Skeletal muscle tissue (tissue), 4 donors: ENCODE data around the gene CD200R1. TPM values are rescaled to one million over a fixed set of nuclear protein-coding genes. Genes with fewer than 3 reads are reported as not detected.

Source experiments
- H3K27ac ChIP-seq: one replicate; pipeline ENCODE4 v1.7.0; 2013; ENCODE audit warnings: mild to moderate bottlenecking, low read depth, low read length, inconsistent platforms
- H3K27me3 ChIP-seq, 3 donors: one replicate each; pipeline ENCODE4 v1.7.0; 2013; ENCODE audit warnings: low read length in 3 of 3; ENCODE audit not compliant: control insufficient read depth in 3 of 3, insufficient read depth in 3 of 3
- H3K36me3 ChIP-seq, 3 donors: one replicate each; pipeline ENCODE4 v1.7.0; 2013; ENCODE audit warnings: low read length in 3 of 3; ENCODE audit not compliant: control insufficient read depth in 3 of 3, insufficient read depth in 3 of 3
- H3K4me1 ChIP-seq, 3 donors: one replicate each; pipeline ENCODE4 v1.7.0; 2013; ENCODE audit warnings: low read length in 3 of 3, mild to moderate bottlenecking in 3 of 3; ENCODE audit not compliant: control insufficient read depth in 3 of 3, insufficient read depth in 3 of 3
- H3K4me3 ChIP-seq, 3 donors: one replicate each; pipeline ENCODE4 v1.7.0; 2013; ENCODE audit warnings: low read length in 3 of 3
- H3K9ac ChIP-seq, 3 donors: one replicate each; pipeline ENCODE4 v1.7.0; 2013; ENCODE audit warnings: low read length in 3 of 3, mild to moderate bottlenecking in 3 of 3, moderate library complexity in 2 of 3, low read depth in 1 of 3
- H3K9me3 ChIP-seq, 3 donors: one replicate each; pipeline ENCODE4 v1.7.0; 2013; ENCODE audit warnings: low read length in 3 of 3; ENCODE audit not compliant: control insufficient read depth in 3 of 3
- total RNA-seq: library from RNA; depleted of rRNA; stranded (reverse); fragments of >200 nt; gene quantifications from one replicate; pipeline ENCODE4 v1.2.3, GENCODE V29; 2014
- donor health status: Osteomylitis.

Gene CD200R1, protein sequence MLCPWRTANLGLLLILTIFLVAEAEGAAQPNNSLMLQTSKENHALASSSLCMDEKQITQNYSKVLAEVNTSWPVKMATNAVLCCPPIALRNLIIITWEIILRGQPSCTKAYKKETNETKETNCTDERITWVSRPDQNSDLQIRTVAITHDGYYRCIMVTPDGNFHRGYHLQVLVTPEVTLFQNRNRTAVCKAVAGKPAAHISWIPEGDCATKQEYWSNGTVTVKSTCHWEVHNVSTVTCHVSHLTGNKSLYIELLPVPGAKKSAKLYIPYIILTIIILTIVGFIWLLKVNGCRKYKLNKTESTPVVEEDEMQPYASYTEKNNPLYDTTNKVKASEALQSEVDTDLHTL
- 5.7 TPM for total RNA-seq

DNA sequence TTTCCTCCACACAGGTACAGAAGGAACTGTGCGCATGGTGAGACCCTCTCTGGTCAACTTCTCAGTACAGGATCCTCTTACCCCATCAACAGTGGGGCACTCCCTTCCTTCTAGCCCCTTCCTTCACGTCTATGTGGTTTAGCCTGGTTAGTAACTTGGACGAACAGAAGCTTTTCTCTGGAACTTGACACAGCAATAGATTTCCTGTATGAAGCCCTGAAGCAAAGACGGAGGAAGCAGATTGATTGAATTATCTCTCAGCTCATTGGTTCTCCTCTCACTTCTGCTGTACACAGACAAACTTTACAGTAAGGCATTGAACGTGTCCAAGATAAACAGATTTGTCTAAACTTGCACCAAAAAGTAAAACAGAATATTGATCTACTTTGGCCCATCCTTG is at the start of gene CD200R1:
Gene CD200R1 (minus strand): TSS at position 210 of the 400 bp plus-strand sequence. CDS start 246 bp downstream, outside the sequence.
- H3K4me3 ChIP-seq, result peak within 1 kb of the TSS in 2 of 3 donors; percentile 27 to 41
- H3K36me3 ChIP-seq, result no peaks in the 10 kb centered on the region
- no peaks in the 10 kb centered on the region for H3K9me3 ChIP-seq
- no peaks in the 10 kb centered on the region for H3K4me1 ChIP-seq
- no peak within 1 kb of the TSS for H3K27ac ChIP-seq
- H3K9ac ChIP-seq, result peak within 1 kb of the TSS in 1 of 3 donors; percentile 10
- no peaks in the 10 kb centered on the region for H3K27me3 ChIP-seq

DNA sequence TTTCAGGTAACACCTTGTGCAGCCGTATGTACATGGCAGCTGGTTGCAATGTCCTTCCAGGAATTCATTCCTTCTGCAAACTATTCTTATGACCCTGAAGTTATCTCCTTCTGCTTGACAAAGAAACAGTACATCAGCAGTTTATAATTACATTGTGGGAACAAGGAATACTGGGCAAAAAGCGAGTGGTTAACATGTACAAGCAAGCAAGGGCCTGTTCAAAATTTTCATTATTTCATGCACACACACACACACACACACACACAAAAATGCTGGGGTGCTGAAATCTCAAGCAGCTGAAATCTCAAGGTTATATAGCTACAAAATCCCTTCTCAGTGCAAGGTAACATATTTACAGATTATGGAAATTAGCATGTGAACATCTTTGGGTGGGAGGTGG is 46.6 kb upstream of the CD200R1 start:
- no peaks in the 10 kb centered on the region for H3K9me3 ChIP-seq
- peaks cover 13 to 24% (median 18%) of the 10 kb centered on the region in 3 donors for H3K4me1 ChIP-seq
- no peaks in the 10 kb centered on the region for H3K27me3 ChIP-seq
- no peak overlapping the region for H3K27ac ChIP-seq
- H3K9ac ChIP-seq, result no peak overlapping the region
- H3K36me3 ChIP-seq, result peaks cover 0 to 5% (median 3%) of the 10 kb centered on the region in 3 donors
- H3K4me3 ChIP-seq, result no peak overlapping the region

DNA sequence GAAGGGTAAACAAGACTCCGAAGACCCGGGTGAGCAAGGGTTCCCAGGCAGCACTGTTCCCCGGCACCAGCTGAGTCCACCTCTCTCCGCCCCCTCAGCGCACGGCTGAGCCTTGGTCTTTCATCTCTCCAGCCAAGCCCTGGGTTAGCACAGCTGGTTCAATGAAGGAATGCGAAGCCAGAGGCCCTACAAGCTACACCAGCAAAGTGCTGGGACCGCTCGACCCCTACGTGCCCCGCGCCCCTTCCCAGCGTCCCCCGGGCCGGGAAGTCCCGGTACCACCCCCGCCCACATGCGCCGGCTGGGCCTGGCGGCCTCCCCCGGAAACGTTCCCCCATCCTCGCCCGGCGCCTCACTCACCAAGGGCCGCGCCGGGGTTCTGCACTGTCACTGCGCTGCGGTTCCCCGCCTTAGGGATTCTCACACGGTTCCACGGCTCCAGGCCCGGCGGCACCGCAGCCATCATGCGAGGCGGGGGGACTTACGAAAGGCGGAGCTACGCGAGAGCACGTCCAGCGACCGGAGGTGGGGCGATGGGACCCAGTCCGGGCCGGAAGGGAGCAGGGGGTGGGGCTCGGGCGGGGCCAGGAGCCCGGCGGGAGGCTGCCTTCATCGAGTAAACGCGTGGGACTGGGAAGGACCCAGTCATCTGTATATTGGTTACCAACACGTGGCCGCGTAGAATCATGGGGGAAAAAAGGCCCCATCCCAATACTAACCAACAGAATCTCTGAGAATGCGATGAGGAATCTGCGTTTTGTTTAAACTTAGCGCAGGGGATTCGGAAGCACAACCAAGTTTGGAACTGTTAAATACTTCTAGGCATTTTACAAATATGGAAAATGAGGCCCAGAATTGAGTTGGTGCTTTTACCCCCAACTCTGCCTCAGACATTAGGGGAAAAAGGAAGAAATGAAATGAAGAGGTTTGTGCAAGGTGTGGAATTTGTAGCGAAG is 44.6 kb upstream of the CD200R1 start:
- peak overlapping the region; percentile 92 for H3K27ac ChIP-seq
- no peaks in the 10 kb centered on the region for H3K27me3 ChIP-seq
- peak overlapping the region; percentile 82 to 84 (median 83) for H3K4me3 ChIP-seq
- H3K4me1 ChIP-seq, result peaks cover 13 to 24% (median 18%) of the 10 kb centered on the region in 3 donors
- H3K36me3 ChIP-seq, result peaks cover 0 to 9% (median 8%) of the 10 kb centered on the region in 3 donors
- no peaks in the 10 kb centered on the region for H3K9me3 ChIP-seq
- H3K9ac ChIP-seq, result peak overlapping the region; percentile 89 to 94 (median 93)

DNA sequence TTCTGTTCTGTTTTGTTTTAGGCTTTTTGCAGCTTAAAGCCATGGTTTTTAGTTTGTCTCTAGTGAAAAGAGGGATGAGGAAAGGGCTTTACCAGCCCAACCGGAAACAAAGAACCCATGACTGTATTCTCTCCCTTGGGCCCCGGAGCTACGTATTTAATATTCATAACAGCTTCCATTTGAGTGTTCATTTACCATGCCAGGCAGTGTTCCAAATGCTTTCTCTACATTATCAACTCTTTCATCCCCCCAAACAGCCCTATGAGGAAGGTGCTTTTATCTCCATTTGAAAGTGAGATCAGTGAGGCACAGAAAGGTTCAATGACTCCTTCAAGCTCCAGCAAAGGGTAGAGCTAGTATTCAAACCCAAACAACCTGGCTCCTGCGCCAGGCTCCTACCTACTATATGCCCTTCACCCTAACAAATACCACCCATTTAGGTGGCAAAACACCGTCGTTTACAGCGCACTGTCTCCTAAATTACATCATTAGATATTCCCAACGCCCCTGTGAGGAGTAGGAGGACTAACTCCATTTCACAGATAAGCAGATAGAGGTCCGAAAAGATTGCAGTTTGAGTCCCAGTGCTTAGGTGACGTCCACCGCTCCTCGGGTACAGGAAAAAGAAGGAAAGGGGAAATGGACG is 43.8 kb upstream of the CD200R1 start:
- Histone ChIP-seq H3K4me1 (peaks cover 13 to 24% (median 18%) of the 10 kb centered on the region in 3 donors), H3K9ac (peak overlapping the region; percentile 89 to 94 (median 93)), H3K27ac (peak overlapping the region; percentile 92), H3K27me3 (no peaks in the 10 kb centered on the region), H3K36me3 (peaks cover 0 to 9% (median 8%) of the 10 kb centered on the region in 3 donors), H3K4me3 (peak overlapping the region; percentile 82 to 84 (median 83)), H3K9me3 (no peaks in the 10 kb centered on the region)

DNA sequence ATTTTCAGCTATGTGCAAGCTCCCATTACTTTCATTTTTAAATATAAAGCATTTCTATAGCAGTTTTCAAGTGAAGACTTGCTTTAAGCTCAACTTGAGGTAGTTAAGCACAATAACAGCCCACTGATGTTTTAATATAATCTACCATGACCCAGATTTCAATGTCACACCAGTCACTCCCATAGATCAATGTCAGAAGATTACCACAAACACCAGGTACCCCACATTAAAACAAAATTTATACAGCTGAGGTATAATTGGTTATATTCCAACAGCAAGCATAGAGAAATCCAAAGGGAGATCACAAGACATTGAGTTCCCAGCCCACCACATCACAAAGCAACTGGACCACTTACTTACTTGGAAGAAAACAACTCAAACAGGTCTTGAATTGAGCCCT is 38.7 kb upstream of the CD200R1 start:
- Histone ChIP-seq H3K9ac (no peak overlapping the region), H3K27me3 (no peaks in the 10 kb centered on the region), H3K4me1 (peaks cover 9 to 10% (median 10%) of the 10 kb centered on the region in 3 donors), H3K27ac (no peak overlapping the region), H3K4me3 (no peak overlapping the region), H3K9me3 (no peaks in the 10 kb centered on the region), H3K36me3 (peaks cover 0 to 15% (median 9%) of the 10 kb centered on the region in 3 donors)

DNA sequence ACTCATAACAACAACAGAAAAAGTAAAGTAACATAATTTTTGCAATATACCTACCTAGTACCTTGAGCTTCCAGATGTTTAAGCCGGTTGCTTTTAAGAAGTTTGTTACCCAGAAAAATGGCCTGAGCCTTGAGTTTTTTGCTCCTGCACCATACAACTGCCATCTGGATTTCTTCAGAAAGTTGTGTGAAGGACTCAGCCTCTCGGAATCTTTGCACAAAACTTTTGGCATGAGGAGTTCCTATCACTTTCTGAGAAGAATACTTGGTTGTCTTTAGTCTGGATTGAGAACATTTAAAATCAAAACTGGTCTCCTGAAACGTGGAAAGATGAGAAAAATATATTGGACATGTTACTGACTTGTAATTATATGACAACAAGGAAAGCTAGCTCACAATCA is 33.2 kb upstream of the CD200R1 start:
- no peak overlapping the region for H3K27ac ChIP-seq
- no peak overlapping the region for H3K4me3 ChIP-seq
- H3K9ac ChIP-seq, result no peak overlapping the region
- H3K27me3 ChIP-seq, result no peaks in the 10 kb centered on the region
- H3K36me3 ChIP-seq, result peaks cover 10 to 44% (median 39%) of the 10 kb centered on the region in 3 donors
- no peaks in the 10 kb centered on the region for H3K9me3 ChIP-seq
- H3K4me1 ChIP-seq, result no peaks in the 10 kb centered on the region

DNA sequence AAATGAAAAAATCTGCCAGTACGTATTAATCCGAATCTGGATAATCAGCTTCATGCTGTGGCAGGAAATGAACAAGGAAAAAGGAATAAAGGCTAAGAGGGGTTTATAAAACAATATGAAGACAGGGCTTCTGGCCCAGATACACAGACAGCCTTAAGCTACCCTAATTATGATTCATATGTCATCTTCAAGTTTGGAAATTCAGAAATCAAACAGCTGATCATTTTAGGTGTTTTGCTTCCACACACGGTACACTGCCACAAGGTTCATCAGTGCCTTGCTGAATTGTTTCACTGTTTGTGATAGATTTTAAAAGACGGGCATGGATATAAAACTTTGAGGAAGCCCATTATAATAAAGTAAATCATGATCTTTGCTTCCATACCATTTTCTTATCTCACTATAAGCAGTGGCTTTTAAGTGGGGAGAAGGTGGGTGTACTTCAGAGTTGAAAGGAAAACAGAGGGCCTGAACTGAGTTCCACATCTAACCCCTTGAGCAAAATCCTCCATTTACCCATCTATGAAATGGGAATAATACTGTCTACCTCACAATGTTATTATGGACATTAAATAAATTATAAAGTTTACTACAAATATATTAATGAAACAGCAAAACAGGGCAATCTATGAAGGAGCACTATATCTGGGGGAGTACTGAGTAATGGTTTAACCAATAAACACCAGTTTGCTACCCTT is 31.6 kb upstream of the CD200R1 start:
- Histone ChIP-seq H3K4me3 (no peak overlapping the region), H3K27me3 (no peaks in the 10 kb centered on the region), H3K27ac (no peak overlapping the region), H3K36me3 (peaks cover 18 to 47% (median 46%) of the 10 kb centered on the region in 3 donors), H3K9ac (no peak overlapping the region), H3K9me3 (no peaks in the 10 kb centered on the region), H3K4me1 (no peaks in the 10 kb centered on the region)

DNA sequence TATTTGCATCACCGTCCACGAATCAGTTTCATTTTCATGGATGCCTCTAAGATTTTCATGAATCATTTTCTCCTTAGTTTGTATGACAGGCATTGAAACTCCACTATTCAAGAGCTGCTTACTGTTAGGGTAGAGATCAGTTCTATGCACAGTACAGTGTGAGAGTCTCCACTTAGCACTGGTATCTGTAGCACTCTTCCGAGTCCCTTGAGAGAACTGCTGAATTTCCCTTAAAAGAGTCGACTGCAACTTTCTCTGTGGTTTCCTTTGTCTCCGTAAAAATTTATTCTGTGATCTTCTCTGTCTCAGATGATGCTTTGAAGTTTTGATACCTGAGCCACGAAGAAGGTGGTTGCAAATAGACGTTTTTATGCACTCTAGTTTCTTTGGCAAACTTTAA is 30.7 kb upstream of the CD200R1 start:
- H3K4me1 ChIP-seq, result no peaks in the 10 kb centered on the region
- H3K9ac ChIP-seq, result no peak overlapping the region
- peaks cover 18 to 55% (median 54%) of the 10 kb centered on the region in 3 donors for H3K36me3 ChIP-seq
- no peak overlapping the region for H3K27ac ChIP-seq
- H3K9me3 ChIP-seq, result no peaks in the 10 kb centered on the region
- no peaks in the 10 kb centered on the region for H3K27me3 ChIP-seq
- no peak overlapping the region for H3K4me3 ChIP-seq

DNA sequence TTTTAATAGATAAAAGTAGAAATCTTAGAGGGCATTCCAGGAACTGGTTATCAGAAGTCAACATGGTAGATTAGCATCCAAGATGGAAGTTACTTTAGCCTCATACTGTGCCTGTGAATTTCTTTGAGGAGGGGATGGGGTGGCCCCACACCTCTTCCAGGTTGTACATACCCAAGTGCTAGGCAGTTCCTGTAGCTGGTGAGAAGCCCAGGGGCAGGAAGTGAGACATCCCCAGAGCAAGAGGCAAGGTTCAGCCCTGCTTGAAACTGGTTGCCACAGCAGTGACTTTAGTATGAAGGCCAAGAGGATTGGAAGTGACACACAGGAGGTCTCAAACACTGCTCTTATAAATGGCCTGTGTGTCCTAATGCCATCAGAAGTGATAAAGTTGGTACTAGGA is 27.8 kb upstream of the CD200R1 start:
- Histone ChIP-seq H3K9ac (no peak overlapping the region), H3K27ac (no peak overlapping the region), H3K9me3 (no peaks in the 10 kb centered on the region), H3K4me1 (no peaks in the 10 kb centered on the region), H3K4me3 (no peak overlapping the region), H3K27me3 (no peaks in the 10 kb centered on the region), H3K36me3 (peaks cover 19 to 68% (median 60%) of the 10 kb centered on the region in 3 donors)
